Measurements from ENCODE around the gene PPARGC1A.

Gene PPARGC1A

GRCh38 chr4:23768541-23768940 lies 121.3 kb downstream of the PPARGC1A start:
- DNase-seq = no peak

GRCh38 chr4:23766344-23766743 lies 123.5 kb downstream of the PPARGC1A start:
- DNase-seq = no peak

- DNase-seq = no peak
Observed at GRCh38 chr4:23763559-23763958, 126.3 kb downstream of the PPARGC1A start.

GRCh38 chr4:23762551-23762950 lies 127.3 kb downstream of the PPARGC1A start:
- no peak for DNase-seq

GRCh38 chr4:23759066-23759465 lies 130.8 kb downstream of the PPARGC1A start:
- DNase-seq = no peak

- DNase-seq = no peak
Observed at GRCh38 chr4:23754688-23755087, 135.2 kb downstream of the PPARGC1A start.

GRCh38 chr4:23750125-23750524 lies 139.7 kb downstream of the PPARGC1A start:
- DNase-seq = no peak

GRCh38 chr4:23747281-23747735 lies 142.5 kb downstream of the PPARGC1A start:
- no peak for DNase-seq

GRCh38 chr4:23746672-23747071 lies 143.2 kb downstream of the PPARGC1A start:
- DNase-seq = no peak

- DNase-seq = no peak
Observed at GRCh38 chr4:23746027-23746426, 143.8 kb downstream of the PPARGC1A start.

GRCh38 chr4:23745377-23745776 lies 144.5 kb downstream of the PPARGC1A start:
- DNase-seq = no peak
